ENCODE data around the gene UNCX. TPM values are rescaled to one million over a fixed set of nuclear protein-coding genes. Genes with fewer than 3 reads are reported as not detected.
"Not testable (repeated sequence)": the region's sequence is repeated elsewhere in the genome, so short reads cannot be mapped to it uniquely, and the experiment has no call there.

The UNCX gene
- total and polyA plus RNA-seq, 9 of the 15 experiments (the other 6 are each of a cell fraction or from before 2014, with no cell fraction given): not detected

DNA sequence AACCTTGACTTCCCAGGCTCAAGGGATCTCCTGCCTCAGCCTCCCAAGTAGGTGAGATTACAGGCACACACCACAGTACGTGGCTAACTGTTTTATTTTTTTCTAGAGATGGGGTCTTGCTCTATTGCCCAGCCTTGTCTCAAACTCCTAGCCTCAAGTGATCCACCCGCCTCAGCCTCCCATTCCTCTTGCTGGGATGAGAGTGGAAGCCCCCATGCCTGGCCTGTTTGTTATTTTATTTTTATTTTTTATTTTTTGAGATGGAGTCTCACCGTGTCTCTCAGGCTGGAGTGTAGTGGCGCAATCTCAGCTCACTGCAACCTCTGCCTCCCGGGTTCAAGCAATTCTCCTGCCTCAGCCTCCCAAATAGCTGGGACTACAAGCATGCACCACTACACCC, 20.6 kb upstream of the UNCX start:
- H3K4me2 ChIP-seq (ENCODE audit: insufficient read depth, low read length); intact Hi-C loops (cut with micrococcal nuclease); H3K9me3 ChIP-seq (replicated peaks; ENCODE audit: control insufficient read depth, insufficient read depth, low read depth, low read length); H3K4me1 ChIP-seq (replicated peaks in 1 of 2; ENCODE audit: control insufficient read depth in 2 of 2, insufficient read depth in 2 of 2, low read length in 2 of 2); H3K9me1 ChIP-seq (ENCODE audit: control insufficient read depth, insufficient read depth, low read length); FAIRE-seq; H2AFZ ChIP-seq (ENCODE audit: low read depth, low read length); H4K20me1 ChIP-seq (replicated peaks; ENCODE audit: control insufficient read depth, insufficient read depth, low read length); H3K36me3 ChIP-seq (ENCODE audit: control insufficient read depth, insufficient read depth, low read length); H3K79me2 ChIP-seq (ENCODE audit: control insufficient read depth, insufficient read depth, low read length); H3K4me3 ChIP-seq; in situ Hi-C loops (cut with MboI); H3K9ac ChIP-seq (ENCODE audit: insufficient read depth in 1 of 2, low read depth in 2 of 2, low read length in 2 of 2); DNase-seq (ENCODE audit: extremely low read depth in 1 of 4, low spot score in 3 of 4); H3K27ac ChIP-seq (ENCODE audit: extremely low read depth, low read depth, low read length); CTCF ChIA-PET (ENCODE audit: low intra/inter-chr PET ratio); ATAC-seq; BruUV-seq (replicated peaks): not testable (repeated sequence)
- peaks cover 35 to 66% of the 10 kb centered on the region in 2 experiments for H3K27me3 ChIP-seq (ENCODE audit: control insufficient read depth in 2 of 2, insufficient read depth in 2 of 2, low read length in 2 of 2)
- peak; percentile 34 for TF ChIP-seq CBX2 (IDR thresholded peaks at IDR 0.05; ENCODE audit: insufficient read depth, low read length, poor library complexity, severe bottlenecking)
- WGBS (ENCODE audit: insufficient coverage, low coverage, missing lambda C conversion rate): 2% methylated on average over 5 of the region's 5 CpGs
- POLR2A ChIA-PET: interaction anchor here (0.7 kb wide), 1 partner anchor 10 kb away, joined by 3 read pairs; no protein-coding TSS in a partner anchor

DNA sequence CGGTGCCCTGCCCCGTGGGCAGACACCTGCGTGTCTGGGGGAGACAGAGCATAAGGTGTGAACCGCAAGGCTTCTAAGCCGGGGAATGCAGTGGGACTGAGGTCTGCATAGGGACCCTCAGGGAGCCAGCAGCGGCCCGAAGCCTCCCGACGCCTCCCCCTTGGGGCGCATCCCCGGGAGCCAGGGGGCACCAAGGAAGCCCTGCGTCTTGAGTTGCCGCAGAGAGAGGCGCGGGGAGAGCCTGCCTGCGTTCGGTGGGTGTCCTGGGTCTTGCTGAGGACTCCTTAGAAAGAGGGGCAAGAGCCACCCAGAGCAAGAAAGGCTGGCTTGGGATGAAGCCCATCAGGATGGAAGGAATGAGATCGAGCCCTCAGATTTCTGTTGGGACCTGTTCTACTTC, 18.2 kb upstream of the UNCX start:
- in situ Hi-C loops (cut with MboI) (no loop called here), intact Hi-C loops (cut with micrococcal nuclease) (no loop called here)
- H4K20me1 ChIP-seq (replicated peaks; ENCODE audit: control insufficient read depth, insufficient read depth, low read length): 0 out of 2 replicates have a peak, but pooled peaks cover 6% of the 10 kb centered on the region
- no peaks in the 10 kb centered on the region for H3K36me3 ChIP-seq (ENCODE audit: control insufficient read depth, insufficient read depth, low read length)
- H3K4me2 ChIP-seq (ENCODE audit: insufficient read depth, low read length): no peak overlapping the region
- TF ChIP-seq EZH2 (IDR thresholded peaks at IDR 0.05; ENCODE audit: borderline replicate concordance, low read depth, low read length) (peak; percentile 51; the same call in 1 of the 2 replicates), PYGO2 (tag; IDR thresholded peaks at IDR 0.05) (no peak)
- no peak overlapping the region for H3K9ac ChIP-seq (ENCODE audit: insufficient read depth in 1 of 2, low read depth in 2 of 2, low read length in 2 of 2)
- CTCF ChIA-PET (ENCODE audit: low intra/inter-chr PET ratio): no interaction called here
- DNase-seq (ENCODE audit: extremely low read depth in 1 of 4, low spot score in 3 of 4) (no peak), FAIRE-seq (no peak), ATAC-seq (no peak)
- H2AFZ ChIP-seq (ENCODE audit: low read depth, low read length): no peak overlapping the region
- H3K9me1 ChIP-seq (ENCODE audit: control insufficient read depth, insufficient read depth, low read length): no peaks in the 10 kb centered on the region
- H3K4me3 ChIP-seq: no peak overlapping the region
- H3K79me2 ChIP-seq (ENCODE audit: control insufficient read depth, insufficient read depth, low read length): no peaks in the 10 kb centered on the region
- WGBS (ENCODE audit: insufficient coverage, low coverage, missing lambda C conversion rate): 5% methylated on average over 14 of the region's 18 CpGs
- peaks cover 0 to 15% of the 10 kb centered on the region in 2 experiments; a peak in 2 of 5 replicates for H3K4me1 ChIP-seq (replicated peaks in 1 of 2; ENCODE audit: control insufficient read depth in 2 of 2, insufficient read depth in 2 of 2, low read length in 2 of 2)
- POLR2A ChIA-PET: interaction anchor here (1.0 to 1.5 kb wide), 2 partner anchors 9 to 13 kb away, joined by 3 to 5 read pairs; no protein-coding TSS in a partner anchor
- no peaks in the 10 kb centered on the region for H3K9me3 ChIP-seq (replicated peaks; ENCODE audit: control insufficient read depth, insufficient read depth, low read depth, low read length)
- BruUV-seq (replicated peaks): no TSS peak
- peaks cover 41 to 58% of the 10 kb centered on the region in 2 experiments for H3K27me3 ChIP-seq (ENCODE audit: control insufficient read depth in 2 of 2, insufficient read depth in 2 of 2, low read length in 2 of 2)
- no peak overlapping the region for H3K27ac ChIP-seq (ENCODE audit: extremely low read depth, low read depth, low read length)
